Gastroesophageal sphincter (tissue), 4 donors: ENCODE data around the gene PLA2R1. TPM values are rescaled to one million over a fixed set of nuclear protein-coding genes. Genes with fewer than 3 reads are reported as not detected.

ENCODE experiments used
- ATAC-seq: fragments of 150-250 bp; one replicate; pipeline ENCODE4 v1.9.1; 2016; ENCODE audit warnings: mild to moderate bottlenecking, moderate library complexity
- H3K27ac ChIP-seq, 4 donors: fragments of 200-600 bp; sonication (generic) in 3 of 4; 1 replicate in 3 of 4; 2 replicates in 1 of 4; pipeline ENCODE4 v1.5.1; 2016 to 2019
- H3K27me3 ChIP-seq: fragments of 200-600 bp; sonication (generic); one replicate; pipeline ENCODE4 v1.5.1; 2019
- H3K36me3 ChIP-seq, 2 donors: fragments of 200-600 bp; sonication (generic); one replicate each; pipeline ENCODE4 v1.5.1; 2019; ENCODE audit warnings: control low read depth in 1 of 2
- H3K4me1 ChIP-seq, 3 donors: fragments of 200-600 bp; sonication (generic); 1 replicate in 2 of 3; 2 replicates in 1 of 3; pipeline ENCODE4 v1.5.1; 2016 to 2019; ENCODE audit warnings: control low read depth in 2 of 3
- H3K4me3 ChIP-seq, 2 donors: fragments of 200-600 bp; sonication (generic); one replicate each; pipeline ENCODE4 v1.5.1; 2019; ENCODE audit warnings: mild to moderate bottlenecking in 1 of 2, moderate library complexity in 1 of 2
- H3K9me3 ChIP-seq, 3 donors: fragments of 200-600 bp; sonication (generic); one replicate each; pipeline ENCODE4 v1.5.1; 2017 to 2019; ENCODE audit warnings: control low read depth in 2 of 3
- CTCF ChIP-seq, 4 experiments: fragments of 200-600 bp in 2 of 4; fragments of 450-650 bp in 2 of 4; sonication (generic) in 1 of 4; IDR thresholded peaks; one replicate each; pipeline ENCODE4 v1.5.1; 2017 to 2019; ENCODE audit warnings: antibody characterized with exemption in 4 of 4, mild to moderate bottlenecking in 2 of 4, moderate library complexity in 2 of 4
- EP300 ChIP-seq: sonication (generic); formaldehyde crosslinking; IDR thresholded peaks from one replicate; pipeline ENCODE4 v1.6.1; 2017; ENCODE audit warnings: antibody characterized with exemption, mild to moderate bottlenecking
- POLR2A ChIP-seq, 2 donors: fragments of 450-650 bp; IDR thresholded peaks; one replicate each; pipeline ENCODE4 v1.6.1; 2017; ENCODE audit warnings: antibody characterized with exemption in 2 of 2, mild to moderate bottlenecking in 2 of 2, moderate library complexity in 1 of 2
- POLR2AphosphoS5 ChIP-seq: sonication (generic); formaldehyde crosslinking; IDR thresholded peaks from one replicate; pipeline ENCODE4 v1.6.1; 2017; ENCODE audit warnings: antibody characterized with exemption
- WGBS, 2 donors: methylation state at CpG; one replicate each; pipeline ENCODE4 v1.1.5; 2018; ENCODE audit warnings: low coverage in 1 of 2; 5-methylcytosine and 5-hydroxymethylcytosine counted together
- total RNA-seq, 4 donors: library from RNA; depleted of rRNA; stranded (reverse); fragments of >200 nt; gene quantifications; one replicate each; pipeline ENCODE4 v1.1.0, GENCODE V29; 2016

The PLA2R1 gene
- total RNA-seq, 4 donors from 2014 or later: 6.5 to 15.0 (median 8.0) TPM

DNA sequence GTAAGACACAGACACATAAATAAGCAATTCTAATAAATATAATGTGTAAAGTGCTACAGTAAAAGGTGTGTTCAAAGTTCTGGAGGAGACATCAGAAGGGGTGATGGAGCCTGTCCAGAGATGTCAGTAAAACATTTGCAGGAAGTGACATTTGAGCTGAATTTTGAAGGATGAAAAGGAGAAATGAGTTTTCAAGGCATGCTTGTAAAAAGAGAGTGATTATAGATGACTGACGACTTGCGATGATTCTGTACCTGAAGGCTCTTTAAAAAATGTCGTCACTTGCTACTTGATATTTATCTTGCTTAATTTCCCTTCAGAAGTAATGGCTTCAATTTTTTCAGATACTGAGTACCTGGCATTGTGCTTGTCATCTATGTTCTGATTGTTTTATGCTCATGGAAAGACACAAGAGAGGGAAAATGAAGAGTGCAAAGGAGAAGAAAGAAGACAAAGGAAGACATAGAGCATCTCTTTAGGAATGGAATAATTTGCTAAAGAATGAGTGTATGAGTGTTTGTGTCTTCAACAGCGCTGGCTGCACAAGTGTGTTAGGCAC is 73.9 kb downstream of the PLA2R1 start:
- WGBS, 2 donors: 97 to 100% methylated on average over 4 of the region's 4 CpGs
- H3K9me3 ChIP-seq: no peaks in the 10 kb centered on the region
- H3K4me1 ChIP-seq: peaks cover 0 to 3% (median 0%) of the 10 kb centered on the region in 3 donors
- no peaks in the 10 kb centered on the region for H3K27me3 ChIP-seq
- H3K4me3 ChIP-seq: no peak overlapping the region
- H3K36me3 ChIP-seq: peaks cover 0 to 18% of the 10 kb centered on the region in 2 donors
- no peak for TF ChIP-seq POLR2A (IDR thresholded peaks at IDR 0.05)
- TF ChIP-seq EP300: no peak
- TF ChIP-seq POLR2AphosphoS5: no peak
- TF ChIP-seq CTCF (IDR thresholded peaks at IDR 0.05): no peak
- ATAC-seq: no peak
- no peak overlapping the region for H3K27ac ChIP-seq

DNA sequence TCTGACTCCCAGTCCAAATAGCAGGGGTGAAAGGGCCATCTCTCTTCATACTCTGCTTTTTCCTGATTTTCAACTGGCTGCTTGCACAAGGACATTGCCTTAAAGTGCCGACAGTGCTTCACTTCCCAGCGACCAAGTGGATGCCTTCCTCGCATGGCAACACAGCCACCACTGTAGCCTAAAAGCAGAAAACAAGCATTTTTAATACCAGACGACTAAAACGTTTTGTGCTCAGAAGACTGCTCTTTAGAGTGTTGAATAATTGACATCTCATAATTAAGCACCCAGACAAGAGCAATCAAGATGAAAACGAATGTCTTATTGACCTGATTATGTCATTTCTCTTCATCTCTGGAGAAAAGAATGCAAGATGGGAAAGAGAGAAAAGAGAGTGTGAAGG is 75.2 kb downstream of the PLA2R1 start:
- 75 to 81% methylated on average over 6 of the region's 6 CpGs for WGBS, 2 donors
- Histone ChIP-seq H3K36me3 (peaks cover 0 to 18% of the 10 kb centered on the region in 2 donors), H3K4me1 (peaks cover 0 to 16% (median 5%) of the 10 kb centered on the region in 3 donors), H3K4me3 (no peak overlapping the region), H3K27me3 (no peaks in the 10 kb centered on the region), H3K9me3 (no peaks in the 10 kb centered on the region), H3K27ac (no peak overlapping the region)
- ATAC-seq: no peak
- TF ChIP-seq EP300 (no peak), POLR2A (IDR thresholded peaks at IDR 0.05) (no peak), CTCF (IDR thresholded peaks at IDR 0.05) (no peak), POLR2AphosphoS5 (no peak)

- H3K4me1 ChIP-seq: peaks cover 0 to 22% (median 5%) of the 10 kb centered on the region in 3 donors
- 57 to 100% methylated on average over 1 to 3 of the region's 3 CpGs for WGBS, 2 donors
- ATAC-seq: no peak
- no peaks in the 10 kb centered on the region for H3K27me3 ChIP-seq
- H3K27ac ChIP-seq: no peak overlapping the region
- H3K4me3 ChIP-seq: no peak overlapping the region
- no peak for TF ChIP-seq POLR2A (IDR thresholded peaks at IDR 0.05)
- no peak for TF ChIP-seq CTCF (IDR thresholded peaks at IDR 0.05)
- TF ChIP-seq EP300: no peak
- TF ChIP-seq POLR2AphosphoS5: no peak
- H3K9me3 ChIP-seq: no peaks in the 10 kb centered on the region
- peaks cover 0 to 18% of the 10 kb centered on the region in 2 donors for H3K36me3 ChIP-seq
These were observed 76.8 kb downstream of the PLA2R1 start for GRCh38 chr2:159985656-159986055.

GRCh38 chr2:159984034-159984433 is 78.4 kb downstream of the PLA2R1 start:
- Histone ChIP-seq H3K4me1 (peaks cover 0 to 22% (median 5%) of the 10 kb centered on the region in 3 donors), H3K27ac (no peak overlapping the region), H3K9me3 (no peaks in the 10 kb centered on the region), H3K36me3 (peaks cover 0 to 18% of the 10 kb centered on the region in 2 donors), H3K27me3 (no peaks in the 10 kb centered on the region), H3K4me3 (no peak overlapping the region)
- TF ChIP-seq POLR2AphosphoS5 (no peak), POLR2A (IDR thresholded peaks at IDR 0.05) (no peak)
- no peak for ATAC-seq

DNA sequence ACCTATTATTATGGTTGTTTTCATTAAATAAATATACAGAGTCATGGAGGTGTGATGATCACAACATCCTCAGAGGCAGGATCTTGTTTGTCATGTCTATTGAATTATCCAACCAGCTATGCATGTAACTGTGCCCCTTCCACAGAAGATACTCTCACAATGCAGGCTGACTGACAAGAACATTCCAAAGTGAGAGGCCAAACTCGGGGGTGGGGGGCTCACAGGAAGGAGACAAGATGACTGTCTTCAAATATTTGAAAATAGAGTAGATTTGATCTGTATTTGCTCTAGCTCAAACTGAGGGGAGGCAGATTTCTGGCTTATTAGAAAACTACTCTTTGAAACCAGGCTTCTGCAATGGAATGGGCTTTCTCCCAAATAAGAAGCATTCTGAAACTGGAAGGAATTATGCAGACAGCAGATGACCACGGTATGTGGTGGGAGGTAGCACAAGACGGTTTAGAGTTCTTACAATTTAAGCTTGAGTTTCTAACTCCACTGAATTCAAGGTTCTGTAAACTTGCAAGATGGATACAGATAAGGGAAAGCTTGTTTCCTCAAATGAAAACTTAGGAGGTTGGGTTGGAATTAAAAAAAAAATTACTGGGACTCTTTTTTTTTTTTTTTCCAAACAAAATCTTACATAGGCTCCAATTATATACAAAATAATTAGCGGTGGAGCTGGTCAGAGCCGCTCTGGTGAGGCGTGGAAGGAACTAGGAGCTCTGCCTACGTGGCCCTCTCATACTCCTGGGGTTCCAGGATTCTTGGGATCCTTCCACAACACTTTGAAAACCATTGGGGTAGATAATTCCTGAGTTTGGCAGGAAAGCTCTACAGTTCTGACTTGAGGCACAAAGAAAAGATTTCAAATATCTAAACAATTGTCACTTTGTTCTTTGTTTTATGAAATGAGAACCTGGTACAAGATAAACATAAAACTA is 79.3 kb downstream of the PLA2R1 start:
- no peak overlapping the region for H3K27ac ChIP-seq
- ATAC-seq: no peak
- H3K4me1 ChIP-seq: peaks cover 0 to 22% (median 5%) of the 10 kb centered on the region in 3 donors
- no peaks in the 10 kb centered on the region for H3K9me3 ChIP-seq
- H3K36me3 ChIP-seq: peaks cover 0 to 18% of the 10 kb centered on the region in 2 donors
- no peak for TF ChIP-seq CTCF (IDR thresholded peaks at IDR 0.05)
- TF ChIP-seq POLR2A (IDR thresholded peaks at IDR 0.05): no peak
- TF ChIP-seq POLR2AphosphoS5: no peak
- TF ChIP-seq EP300: no peak
- WGBS, 2 donors: 41 to 69% methylated on average over 7 of the region's 7 CpGs
- H3K4me3 ChIP-seq: no peak overlapping the region
- no peaks in the 10 kb centered on the region for H3K27me3 ChIP-seq
